ENCODE data around the gene PCK2. TPM values are rescaled to one million over a fixed set of nuclear protein-coding genes. Genes with fewer than 3 reads are reported as not detected.
"Not testable (repeated sequence)": the region's sequence is repeated elsewhere in the genome, so short reads cannot be mapped to it uniquely, and the experiment has no call there.

The PCK2 gene
- total RNA-seq (2014; rRNA removed; shearing (Covaris generic)) = 14.3 and 16.0 TPM in 2 replicates

DNA sequence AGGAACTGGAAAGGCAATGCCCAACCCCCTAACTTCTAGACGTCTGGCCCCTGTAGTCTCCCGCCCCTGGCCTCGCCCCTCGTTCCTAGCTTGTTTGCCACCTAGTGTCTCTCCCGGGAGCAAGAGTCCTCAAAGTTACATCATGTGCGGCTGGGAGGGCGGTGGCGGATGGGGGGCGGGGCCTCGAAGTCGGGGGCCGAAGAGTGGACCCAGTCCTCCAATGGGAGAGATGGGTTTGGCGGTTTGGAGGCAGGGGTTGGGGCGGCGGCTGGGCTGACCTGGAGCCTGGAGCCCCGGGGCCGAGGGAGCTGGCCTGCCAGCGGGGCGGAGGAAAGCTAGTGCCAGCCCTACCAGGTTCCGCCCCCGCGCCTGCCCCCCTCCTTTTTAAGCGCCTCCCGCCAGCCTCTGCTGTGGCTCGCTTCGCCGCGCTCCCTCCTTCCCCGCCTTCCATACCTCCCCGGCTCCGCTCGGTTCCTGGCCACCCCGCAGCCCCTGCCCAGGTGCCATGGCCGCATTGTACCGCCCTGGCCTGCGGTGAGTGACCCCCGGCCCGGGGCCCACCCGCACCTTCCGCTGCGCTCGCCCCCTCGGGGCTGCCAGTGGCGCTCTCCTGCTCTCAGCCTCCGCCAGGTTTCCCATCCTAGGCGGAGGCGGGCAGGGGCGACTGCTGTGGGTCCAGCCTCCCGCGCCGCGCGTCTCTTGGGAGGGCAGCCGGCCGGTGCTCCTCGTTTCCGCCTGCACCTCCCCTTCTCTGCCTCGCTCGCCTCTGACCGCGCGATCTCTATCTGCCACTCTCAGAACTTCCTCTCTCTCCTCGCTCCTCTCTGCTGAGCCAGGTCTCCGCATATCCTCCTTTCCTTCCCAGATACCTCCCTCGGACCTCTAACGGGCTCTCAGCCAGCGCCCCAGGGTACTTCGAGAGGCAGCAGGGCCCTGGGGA, at the start of gene PCK2:
TSS of gene PCK2 (plus strand) at position 411 of the 940 bp plus-strand sequence. CDS start at position 506, 95 bp downstream.
- peak; percentile 93 for DNase-seq (ENCODE audit: low spot score)

DNA sequence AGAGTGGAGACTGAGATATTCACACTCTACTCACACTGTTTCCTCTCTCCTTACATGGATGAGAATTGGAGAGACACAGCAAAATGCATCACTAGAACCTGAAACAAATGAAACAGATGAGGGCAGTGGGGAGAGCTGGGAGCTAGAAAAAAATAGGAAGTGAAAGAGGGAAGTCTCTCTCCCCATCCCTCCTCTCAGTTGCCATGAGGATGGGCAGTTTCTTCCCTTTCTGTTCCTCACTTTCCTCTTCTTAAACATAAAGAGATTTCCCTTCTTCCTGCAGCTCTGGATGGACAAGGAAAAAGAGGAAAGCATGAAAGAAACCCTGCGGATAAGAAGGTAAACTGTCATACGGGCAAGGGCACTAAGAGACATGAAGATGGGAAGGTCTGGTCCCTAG, 45.1 kb upstream of the PCK2 start:
- DNase-seq (ENCODE audit: low spot score) = not testable (repeated sequence)

DNA sequence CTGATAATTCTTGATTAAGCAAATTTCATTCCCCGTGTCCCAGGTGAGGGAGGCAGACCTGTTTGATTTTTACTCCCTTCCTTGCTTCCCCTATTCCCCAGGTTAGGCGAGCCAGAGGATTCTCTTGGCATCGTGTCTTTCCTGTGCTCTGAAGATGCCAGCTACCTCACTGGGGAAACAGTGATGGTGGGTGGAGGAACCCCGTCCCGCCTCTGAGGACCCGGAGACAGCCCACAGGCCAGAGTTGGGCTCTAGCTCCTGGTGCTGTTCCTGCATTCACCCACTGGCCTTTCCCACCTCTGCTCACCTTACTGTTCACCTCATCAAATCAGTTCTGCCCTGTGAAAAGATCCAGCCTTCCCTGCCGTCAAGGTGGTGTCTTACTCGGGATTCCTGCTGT, 43.4 kb upstream of the PCK2 start:
- not testable (repeated sequence) for DNase-seq (ENCODE audit: low spot score)

DNA sequence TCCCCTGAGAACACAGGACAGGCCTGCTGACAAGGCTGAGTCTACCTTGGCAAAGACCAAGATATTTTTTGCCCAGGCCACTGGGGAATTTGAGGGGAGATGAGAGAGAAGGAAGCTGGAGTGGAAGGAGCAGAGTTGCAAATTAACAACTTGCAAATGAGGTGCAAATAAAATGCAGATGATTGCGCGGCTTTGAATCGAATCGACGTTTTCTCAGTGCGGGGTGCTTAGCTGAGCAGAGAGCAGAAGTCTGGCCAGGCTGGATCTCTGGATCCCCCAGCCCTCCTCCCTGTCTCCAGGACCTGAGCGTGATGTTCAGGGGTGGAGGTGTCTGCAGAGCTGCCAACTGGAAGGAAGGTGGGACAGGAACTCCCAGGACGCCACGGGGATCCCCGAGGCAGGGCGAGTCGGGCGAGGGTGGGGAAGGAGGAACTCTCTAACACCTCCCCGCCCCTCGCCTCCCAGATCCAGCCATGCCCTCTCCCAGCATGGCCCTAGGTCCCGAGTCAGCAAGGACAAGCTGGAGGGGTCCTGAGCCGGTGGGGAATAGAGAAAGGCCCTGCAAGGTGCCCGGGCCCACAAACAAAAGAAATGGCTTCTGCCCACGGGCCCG, 42.8 kb upstream of the PCK2 start:
- no peak for DNase-seq (ENCODE audit: low spot score)

DNA sequence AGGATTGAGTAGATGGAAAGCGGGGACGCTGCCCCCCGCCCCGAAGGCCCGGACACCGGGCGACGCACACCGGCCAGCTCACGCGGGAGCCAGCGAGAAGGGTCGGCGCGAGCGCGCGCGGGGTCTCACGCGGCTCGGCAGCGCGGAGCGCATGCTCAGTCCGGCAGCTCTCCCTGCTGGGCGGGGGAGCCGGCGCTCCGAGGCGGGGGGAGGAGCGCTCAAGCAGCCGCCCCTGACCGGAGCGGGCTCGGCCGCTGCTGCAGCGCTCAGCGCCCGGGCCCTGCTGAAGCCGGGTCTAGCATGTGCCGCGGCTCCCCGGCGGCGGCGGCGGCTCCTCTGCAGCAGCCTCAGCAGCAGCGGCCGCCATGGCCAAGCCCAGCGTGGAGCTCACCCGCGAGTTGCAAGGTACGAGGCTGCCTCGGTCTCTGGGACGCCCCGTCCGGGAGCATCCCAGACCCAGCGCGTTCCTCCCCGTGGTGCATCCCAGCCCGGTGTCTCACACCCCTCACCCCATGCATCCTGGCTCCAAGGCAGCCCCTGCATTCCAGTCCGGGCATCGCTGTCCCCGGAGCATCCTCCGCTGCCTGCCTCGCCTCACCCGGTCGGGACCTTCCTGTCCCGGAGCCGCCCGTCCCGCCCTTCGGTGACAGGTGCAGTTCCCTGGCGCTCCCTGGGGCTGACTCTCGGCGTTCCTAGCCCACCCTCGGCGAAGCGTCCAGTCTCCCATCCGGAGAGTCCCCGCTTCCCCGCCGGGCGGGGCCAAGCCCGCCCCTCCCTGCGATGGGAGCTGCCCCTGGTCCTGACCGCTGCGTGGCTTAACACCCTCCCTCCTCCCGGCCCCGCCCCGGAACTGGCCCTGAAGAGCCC, 42.1 kb upstream of the PCK2 start, which contains the start of gene CARMIL3:
TSS of gene CARMIL3 (plus strand) at position 221 of the 867 bp plus-strand sequence. CDS start at position 366, 145 bp downstream.
- no peak for DNase-seq (ENCODE audit: low spot score)

DNA sequence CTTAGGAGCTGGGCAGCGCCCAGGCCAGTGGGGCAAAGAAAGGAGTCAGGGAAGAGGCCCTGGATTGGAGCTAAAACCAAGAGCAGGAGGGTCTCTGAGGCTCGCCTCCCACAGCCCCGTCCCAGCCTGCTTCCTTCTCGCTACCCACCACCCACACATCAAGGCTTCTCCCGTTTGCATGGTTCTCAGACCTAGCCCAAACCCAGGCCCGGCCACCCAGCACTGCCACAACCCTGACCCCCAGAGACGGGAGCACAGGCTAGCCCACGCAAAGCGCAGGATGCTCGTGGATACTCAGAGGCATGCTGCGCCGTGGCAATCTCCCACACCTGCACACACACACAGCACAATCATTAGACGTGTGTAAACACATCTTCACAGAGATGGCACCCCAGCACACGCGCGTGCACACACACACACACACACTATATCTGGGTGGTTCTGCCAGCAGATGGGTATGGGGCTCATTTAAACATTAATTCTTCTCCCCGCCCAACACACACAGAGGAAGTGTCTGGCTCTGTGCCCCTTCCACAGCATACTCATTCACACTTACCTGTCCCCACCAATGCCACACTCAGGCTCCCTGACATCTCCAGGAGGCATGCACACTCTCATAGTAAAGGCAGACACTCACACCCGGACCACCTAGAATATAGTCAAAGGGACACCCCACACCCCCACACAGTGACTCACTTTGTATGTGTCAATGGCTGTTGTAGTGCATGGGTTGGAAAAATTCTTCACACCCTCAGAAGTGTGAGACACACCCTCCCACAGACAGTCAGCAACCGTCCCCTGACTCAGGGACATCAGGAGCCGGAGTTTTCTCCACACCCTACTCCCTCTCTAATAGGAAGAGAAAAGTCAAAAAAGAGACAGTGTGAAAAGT, 41.2 kb upstream of the PCK2 start:
- no peak for DNase-seq (ENCODE audit: low spot score)

DNA sequence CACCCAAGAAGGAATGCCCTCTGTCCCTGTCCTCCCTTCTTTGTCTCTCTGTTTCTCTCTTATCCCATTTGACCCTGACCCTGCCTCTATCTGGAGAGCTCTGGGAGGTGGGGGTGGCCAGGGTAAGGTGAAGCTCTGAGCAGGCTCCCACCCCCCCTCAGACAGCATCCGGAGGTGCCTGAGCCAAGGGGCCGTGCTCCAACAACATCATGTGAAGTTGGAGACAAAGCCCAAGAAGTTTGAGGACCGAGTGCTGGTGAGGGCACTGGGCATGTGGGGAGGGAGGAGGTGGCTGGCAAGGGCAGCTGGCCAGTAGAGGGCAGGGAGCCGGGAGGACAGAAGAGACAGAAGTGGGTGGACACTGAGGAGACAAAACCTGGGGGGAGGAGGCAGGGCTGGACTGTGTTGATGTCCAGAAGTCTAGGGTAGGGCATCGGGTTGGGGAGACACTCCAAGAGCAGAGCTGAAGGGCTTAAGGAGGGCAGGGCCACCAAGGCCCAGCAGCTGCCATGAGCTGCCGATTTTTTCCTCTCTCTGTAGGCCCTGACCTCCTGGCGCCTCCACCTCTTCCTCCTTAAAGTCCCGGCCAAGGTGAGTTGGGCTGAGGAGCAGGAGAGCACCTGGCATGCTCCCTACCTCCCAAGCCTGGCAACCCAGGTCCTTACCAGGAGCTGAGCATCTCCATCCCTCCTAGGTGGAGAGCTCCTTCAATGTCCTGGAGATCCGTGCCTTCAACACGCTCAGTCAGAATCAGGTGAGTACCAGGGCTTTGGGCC, 40.4 kb upstream of the PCK2 start:
- no peak for DNase-seq (ENCODE audit: low spot score)

DNA sequence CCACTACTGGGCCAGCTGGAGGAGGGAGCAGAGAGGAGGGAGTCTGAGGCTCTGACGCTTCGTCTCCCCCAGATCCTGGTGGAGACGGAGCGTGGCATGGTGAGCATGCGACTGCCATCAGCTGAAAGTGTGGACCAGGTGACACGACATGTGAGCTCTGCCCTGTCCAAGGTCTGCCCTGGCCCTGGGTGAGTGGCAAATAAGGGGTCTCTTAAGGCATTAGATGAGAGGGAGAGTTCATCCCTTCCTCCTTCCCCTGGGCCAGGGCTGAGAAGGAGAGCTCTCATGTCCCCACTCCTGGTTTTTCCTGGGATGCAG, 39.8 kb upstream of the PCK2 start:
- no peak for DNase-seq (ENCODE audit: low spot score)

DNA sequence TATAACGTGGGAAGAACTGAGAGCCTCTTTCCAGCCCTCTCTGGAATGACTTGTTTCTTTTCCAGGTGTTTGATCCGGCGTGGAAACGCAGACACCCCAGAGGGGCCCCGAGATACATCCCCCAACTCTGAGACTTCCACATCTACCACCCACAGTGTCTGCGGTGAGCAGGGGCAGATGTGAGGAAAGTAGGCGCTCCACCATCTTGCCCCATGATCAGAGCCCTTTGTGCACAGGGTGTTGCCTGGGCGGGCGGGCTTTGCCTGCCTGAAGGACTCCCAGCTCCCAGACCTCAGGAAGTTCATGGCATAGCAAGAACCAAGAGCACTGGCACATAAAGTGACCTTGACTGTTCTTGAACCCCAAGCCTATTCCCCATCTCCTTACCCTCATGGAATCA, 39.5 kb upstream of the PCK2 start:
- DNase-seq (ENCODE audit: low spot score) = no peak

DNA sequence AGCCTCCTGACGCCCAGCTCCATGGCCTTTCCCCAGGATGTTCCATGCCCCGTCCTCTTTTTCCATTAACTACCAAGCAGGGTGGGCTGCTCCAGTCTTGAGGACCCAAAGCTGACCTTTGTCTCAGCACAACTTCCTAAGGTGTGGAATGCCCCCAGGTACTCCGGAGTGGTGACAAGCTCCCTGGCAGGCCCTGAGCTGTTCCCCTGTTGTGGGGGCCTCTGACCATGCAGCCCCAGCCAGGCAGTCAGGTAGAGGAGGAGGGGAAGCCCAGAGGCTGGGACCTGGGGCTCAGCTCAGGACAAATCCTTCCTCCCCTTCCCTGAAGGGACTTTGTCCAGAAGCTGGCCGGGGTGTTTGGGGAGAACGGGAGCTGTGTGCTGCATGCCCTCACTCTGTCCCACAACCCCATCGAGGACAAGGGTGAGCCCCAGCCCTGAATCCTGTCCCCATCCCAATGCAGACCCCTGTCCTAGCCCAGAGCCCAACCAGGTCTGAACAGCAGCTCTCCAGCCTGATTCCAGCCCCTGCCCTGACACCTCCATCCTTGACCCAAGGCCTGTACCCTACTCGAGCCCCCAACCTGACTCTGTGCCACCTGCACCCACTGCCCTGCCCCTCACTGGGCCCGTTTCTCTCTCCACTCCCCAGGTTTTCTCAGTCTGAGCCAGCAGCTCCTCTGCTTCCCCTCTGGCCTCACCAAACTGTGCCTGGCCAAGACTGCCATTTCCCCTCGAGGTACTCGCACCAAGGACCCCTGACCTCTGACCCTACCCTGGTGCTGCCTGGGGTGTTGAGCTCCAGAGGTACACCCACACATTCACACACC, 37.9 kb upstream of the PCK2 start:
- DNase-seq (ENCODE audit: low spot score) = no peak

DNA sequence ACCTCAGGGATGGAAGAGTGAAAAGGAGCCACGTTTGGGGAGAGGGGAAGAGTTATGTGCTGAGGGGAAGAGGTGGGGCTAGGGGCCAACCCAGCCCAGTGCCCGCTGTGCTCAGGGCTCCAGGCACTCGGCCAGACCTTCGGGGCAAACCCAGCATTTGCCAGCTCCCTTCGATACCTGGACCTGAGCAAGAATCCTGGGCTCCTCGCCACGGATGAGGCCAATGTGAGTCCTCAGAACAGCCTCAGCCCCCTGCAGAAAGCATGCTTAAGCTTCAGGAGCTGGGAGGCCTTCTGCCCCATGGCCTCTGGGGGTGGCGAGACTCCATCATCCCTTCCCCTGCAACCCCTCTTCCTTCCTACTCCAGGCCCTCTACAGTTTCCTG, 37.3 kb upstream of the PCK2 start:
- DNase-seq (ENCODE audit: low spot score) = no peak

DNA sequence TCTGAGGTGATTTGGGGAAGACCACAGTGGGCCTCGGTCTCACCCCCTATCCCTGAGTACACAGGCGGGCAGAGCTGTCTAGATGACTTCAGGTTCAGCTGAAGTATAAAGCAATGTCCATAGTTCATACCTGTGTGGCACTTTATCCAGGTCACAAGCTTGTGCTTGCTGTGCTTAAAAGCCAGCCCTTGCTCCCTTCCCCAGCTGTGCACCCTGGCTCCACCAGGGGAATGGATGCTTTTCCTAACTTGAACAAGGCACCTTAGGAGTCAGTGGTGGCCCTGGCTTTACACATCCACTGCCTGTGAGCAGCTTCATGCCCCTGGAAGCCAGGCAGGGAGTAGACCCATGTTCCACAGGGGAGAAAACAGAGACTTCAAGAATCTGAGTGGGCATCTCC, 36.8 kb upstream of the PCK2 start:
- DNase-seq (ENCODE audit: low spot score) = no peak

DNA sequence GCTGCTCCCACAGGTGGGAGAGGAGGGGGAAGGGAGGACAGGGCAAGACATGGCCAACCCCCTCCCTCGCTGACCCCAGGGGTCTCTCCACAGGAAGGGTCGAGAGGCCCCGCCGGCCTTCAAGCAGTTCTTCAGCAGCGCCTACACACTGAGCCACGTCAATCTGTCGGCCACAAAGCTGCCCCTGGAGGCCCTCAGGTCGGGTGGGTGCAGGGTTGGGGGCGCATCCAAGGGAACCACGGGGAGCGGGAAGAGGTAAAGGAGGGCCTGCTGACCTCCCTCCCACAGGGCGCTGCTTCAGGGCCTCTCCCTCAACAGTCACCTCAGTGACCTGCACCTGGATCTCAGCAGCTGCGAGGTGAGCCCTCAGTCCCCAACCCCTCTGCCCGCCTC, 36.2 kb upstream of the PCK2 start:
- no peak for DNase-seq (ENCODE audit: low spot score)

DNA sequence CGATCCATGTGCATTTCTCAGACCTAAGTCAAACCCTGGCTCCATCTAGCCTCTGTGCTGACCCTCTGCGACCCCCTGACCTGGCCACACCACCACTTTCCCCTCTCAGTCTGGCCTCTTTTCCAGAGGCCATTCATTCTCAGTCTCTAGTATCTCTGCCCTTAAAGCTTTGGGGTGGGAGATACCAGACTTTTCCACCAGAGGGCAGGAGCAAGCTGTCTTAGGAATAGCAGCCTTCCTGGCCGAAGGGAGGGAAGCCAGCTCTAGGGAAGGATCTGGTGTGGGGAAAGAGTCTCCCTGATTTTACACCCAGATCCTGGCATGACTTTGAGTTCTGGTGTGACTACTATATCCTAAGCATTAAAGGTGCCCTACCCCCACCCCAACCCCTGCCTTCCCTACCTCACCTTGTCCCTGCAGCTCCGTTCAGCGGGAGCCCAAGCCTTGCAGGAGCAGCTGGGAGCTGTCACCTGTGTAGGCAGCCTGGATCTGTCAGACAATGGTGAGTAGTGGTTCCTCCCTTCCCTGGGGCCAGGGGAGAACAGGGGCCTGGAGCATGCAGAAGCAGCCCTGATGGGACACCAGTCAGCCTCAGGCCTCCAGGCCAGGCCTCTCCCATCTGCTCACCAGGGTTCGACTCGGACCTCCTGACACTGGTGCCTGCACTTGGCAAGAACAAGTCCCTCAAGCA, 35.7 kb upstream of the PCK2 start:
- peak; percentile 65 for DNase-seq (ENCODE audit: low spot score)

DNA sequence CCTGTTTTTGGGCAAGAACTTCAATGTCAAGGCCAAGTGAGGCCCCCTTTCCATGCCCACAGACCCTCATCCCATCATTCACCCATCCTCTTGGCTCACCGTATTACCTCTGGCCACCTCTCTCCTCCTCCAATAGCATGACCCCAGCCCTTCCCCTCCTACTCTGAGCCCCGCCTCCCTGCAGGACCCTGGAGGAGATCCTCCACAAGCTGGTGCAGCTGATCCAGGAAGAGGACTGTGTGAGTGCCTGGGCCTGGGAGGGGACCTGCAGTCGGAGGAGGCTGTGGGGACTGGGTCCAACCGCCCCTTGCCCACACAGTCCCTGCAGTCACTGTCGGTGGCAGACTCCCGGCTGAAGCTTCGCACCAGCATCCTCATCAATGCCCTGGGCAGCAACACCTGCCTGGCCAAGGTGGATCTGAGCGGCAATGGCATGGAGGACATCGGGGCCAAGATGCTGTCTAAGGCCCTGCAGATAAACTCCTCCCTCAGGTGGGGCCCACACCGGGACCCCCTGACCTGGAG, 35.1 kb upstream of the PCK2 start:
- DNase-seq (ENCODE audit: low spot score) = no peak

DNA sequence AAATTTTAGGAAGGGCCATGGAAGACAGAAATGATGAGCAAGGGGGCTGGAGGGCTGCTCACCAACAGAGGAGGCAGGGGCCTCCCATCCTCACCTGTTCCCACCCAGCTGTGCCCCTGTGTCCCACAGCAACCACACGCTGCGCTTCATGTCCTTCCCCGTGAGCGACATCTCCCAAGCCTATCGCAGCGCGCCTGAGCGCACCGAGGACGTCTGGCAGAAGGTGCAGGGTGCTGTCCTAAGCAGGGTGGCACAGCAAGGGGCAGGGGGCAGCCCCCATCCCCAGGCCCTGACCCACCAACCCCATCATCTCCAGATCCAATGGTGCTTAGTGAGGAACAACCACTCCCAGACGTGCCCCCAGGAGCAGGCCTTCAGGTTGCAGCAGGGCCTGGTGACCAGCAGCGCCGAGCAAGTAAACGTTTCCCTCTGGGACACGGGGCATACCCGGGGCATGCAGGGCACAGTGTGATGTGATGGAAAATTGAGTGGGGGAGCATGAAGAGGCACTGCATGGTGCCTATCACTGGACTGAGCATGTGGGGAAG, 34.2 kb upstream of the PCK2 start:
- no peak for DNase-seq (ENCODE audit: low spot score)

DNA sequence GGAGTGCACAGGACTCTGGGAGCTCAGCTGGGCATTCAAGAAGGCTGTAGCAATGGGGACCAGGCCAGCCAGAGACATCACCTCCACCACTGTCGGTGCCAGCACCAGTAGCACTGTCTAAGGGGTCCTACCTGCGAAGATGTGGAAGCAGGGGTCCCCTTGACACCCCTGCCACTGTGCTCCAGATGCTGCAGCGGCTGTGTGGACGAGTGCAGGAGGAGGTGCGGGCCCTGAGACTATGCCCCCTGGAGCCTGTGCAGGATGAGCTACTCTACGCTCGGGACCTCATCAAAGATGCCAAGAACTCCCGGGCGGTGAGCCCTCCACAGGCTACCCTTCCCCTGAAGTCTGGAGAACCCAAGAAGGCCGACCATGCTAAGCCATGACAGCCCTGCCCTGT, 33.7 kb upstream of the PCK2 start:
- DNase-seq (ENCODE audit: low spot score) = no peak
